Neural cell (in vitro differentiated cells): ENCODE results near the gene RAET1G.

Source experiments
- CTCF ChIP-seq: fragments of 450-650 bp; IDR thresholded peaks from 2 replicates; pipeline ENCODE4 v1.5.1; 2014; ENCODE audit warnings: antibody characterized with exemption, mild to moderate bottlenecking, moderate library complexity; ENCODE audit not compliant: poor library complexity, severe bottlenecking
- EP300 ChIP-seq: fragments of 450-650 bp; conservative IDR thresholded peaks from 2 replicates; pipeline ENCODE4 v1.6.1; 2014; ENCODE audit warnings: antibody characterized with exemption, mild to moderate bottlenecking, moderate library complexity; ENCODE audit not compliant: poor library complexity, severe bottlenecking

- no peak for TF ChIP-seq EP300
- TF ChIP-seq CTCF: no peak
These were observed 6.7 kb downstream of the RAET1G start for GRCh38 chr6:149915970-149916865.
